ENCODE data around the gene GSTM2.
A peak's percentile ranks its signal among the peaks of the same experiment; 100 is the strongest.

The GSTM2 gene

GRCh38 chr1:109667452-109668122 is at the start of gene GSTM2:
Gene GSTM2, plus strand, starts transcription at chr1:109668057. Its CDS starts 59 bp downstream, at chr1:109668116.
- DNase-seq, result peak in 54 of 56 donors; percentile 37 to 96 (median 81)

- DNase-seq, result no peak
These were observed 48.9 kb upstream of the GSTM2 start for GRCh38 chr1:109618661-109619575.

- peak in 21 of 56 donors; percentile 15 to 72 (median 38) for DNase-seq
These were observed 48.1 kb upstream of the GSTM2 start, which contains the start of the genes AMPD2 and GNAT2 for GRCh38 chr1:109619576-109620400. Gene AMPD2, plus strand, starts transcription at chr1:109619837. Its CDS starts 1,339 bp downstream, at chr1:109621176. Gene GNAT2, minus strand, starts transcription at chr1:109619616. Its CDS starts 6,746 bp downstream, at chr1:109612870.

GRCh38 chr1:109620401-109620791 is 47.5 kb upstream of the GSTM2 start:
- DNase-seq, result peak in 6 of 56 donors; percentile 48 to 63 (median 58)

GRCh38 chr1:109620841-109621286 is 47.0 kb upstream of the GSTM2 start:
- DNase-seq, result peak in 55 of 56 donors; percentile 17 to 95 (median 82)

- DNase-seq, result peak in 3 of 56 donors; percentile 50 to 65 (median 54)
These were observed 46.3 kb upstream of the GSTM2 start for GRCh38 chr1:109621379-109622136.

GRCh38 chr1:109622137-109622892 is 45.5 kb upstream of the GSTM2 start:
- DNase-seq, result no peak

GRCh38 chr1:109622895-109623294 is 45.0 kb upstream of the GSTM2 start:
- no peak for DNase-seq

GRCh38 chr1:109623601-109624161 is 44.2 kb upstream of the GSTM2 start:
- DNase-seq, result peak in 19 of 56 donors; percentile 17 to 62 (median 42)

- no peak for DNase-seq
These were observed 43.5 kb upstream of the GSTM2 start for GRCh38 chr1:109624201-109625010.

GRCh38 chr1:109625176-109625575 is 42.7 kb upstream of the GSTM2 start:
- DNase-seq, result no peak

- no peak for DNase-seq
These were observed 42.0 kb upstream of the GSTM2 start for GRCh38 chr1:109625601-109626560.

- DNase-seq, result no peak
These were observed 41.0 kb upstream of the GSTM2 start for GRCh38 chr1:109626682-109627408.

GRCh38 chr1:109627692-109628399 is 40.0 kb upstream of the GSTM2 start:
- DNase-seq, result no peak

- DNase-seq, result peak in 15 of 56 donors; percentile 30 to 75 (median 58)
These were observed 39.1 kb upstream of the GSTM2 start for GRCh38 chr1:109628540-109629321.

All from nucleus accumbens (tissue), 56 donors.